Mesendoderm (in vitro differentiated cells): Measurements from ENCODE around the gene LRRTM4.

Experiments used
- DNase-seq: peaks from one replicate; pipeline ENCODE4 v3.0.0; 2013
- H2AK5ac ChIP-seq: 2 replicates; pipeline ENCODE4 v1.6.1; 2013; ENCODE audit warnings: low read length, inconsistent platforms
- H2BK120ac ChIP-seq: 2 replicates; pipeline ENCODE4 v1.6.1; 2013; ENCODE audit warnings: low read depth, mild to moderate bottlenecking, low read length, moderate library complexity, mixed read lengths
- H2BK15ac ChIP-seq: replicated peaks from 2 replicates; pipeline ENCODE4 v1.6.1; 2013; ENCODE audit warnings: low read depth, mild to moderate bottlenecking, moderate library complexity
- H2BK5ac ChIP-seq: 2 replicates; pipeline ENCODE4 v1.6.1; 2013; ENCODE audit warnings: low read length, inconsistent platforms
- H3K18ac ChIP-seq: 2 replicates; pipeline ENCODE4 v1.6.1; 2013; ENCODE audit warnings: mild to moderate bottlenecking, low read length, mixed read lengths
- H3K23ac ChIP-seq: one replicate; pipeline ENCODE4 v1.6.1; 2013; ENCODE audit warnings: low read length
- H3K27ac ChIP-seq: 2 replicates; pipeline ENCODE4 v1.5.1; 2013; ENCODE audit warnings: low read depth, mild to moderate bottlenecking, inconsistent platforms, low read length, moderate library complexity
- H3K27me3 ChIP-seq: 2 replicates; pipeline ENCODE4 v1.6.1; 2013; ENCODE audit warnings: low read length, control low read depth, mild to moderate bottlenecking, inconsistent platforms; ENCODE audit not compliant: insufficient read depth, poor library complexity
- H3K36me3 ChIP-seq: 2 replicates; pipeline ENCODE4 v1.6.1; 2013; ENCODE audit warnings: low read length, inconsistent platforms; ENCODE audit not compliant: control insufficient read depth, insufficient read depth
- H3K4ac ChIP-seq: one replicate; pipeline ENCODE4 v1.6.1; 2013; ENCODE audit warnings: low read depth, mild to moderate bottlenecking, low read length, moderate library complexity
- H3K4me1 ChIP-seq: 2 replicates; pipeline ENCODE4 v1.6.1; 2013; ENCODE audit warnings: low read depth, low read length, inconsistent platforms; ENCODE audit not compliant: control insufficient read depth
- H3K4me2 ChIP-seq: 2 replicates; pipeline ENCODE4 v1.6.1; 2013; ENCODE audit warnings: low read length
- H3K4me3 ChIP-seq: 2 replicates; pipeline ENCODE4 v1.5.1; 2013; ENCODE audit warnings: mild to moderate bottlenecking, low read length
- H3K56ac ChIP-seq: one replicate; pipeline ENCODE4 v1.6.1; 2013; ENCODE audit warnings: low read length
- H3K79me1 ChIP-seq: 2 replicates; pipeline ENCODE4 v1.6.1; 2013; ENCODE audit warnings: low read length, inconsistent platforms
- H3K79me2 ChIP-seq: 2 replicates; pipeline ENCODE4 v1.6.1; 2013; ENCODE audit warnings: mild to moderate bottlenecking, low read length; ENCODE audit not compliant: control insufficient read depth, insufficient read depth
- H3K9ac ChIP-seq: 2 replicates; pipeline ENCODE4 v1.6.1; 2013; ENCODE audit warnings: low read length, inconsistent platforms
- H4K5ac ChIP-seq: one replicate; pipeline ENCODE4 v1.6.1; 2013; ENCODE audit warnings: low read length
- H4K8ac ChIP-seq: one replicate; pipeline ENCODE4 v1.6.1; 2013; ENCODE audit warnings: low read depth, mild to moderate bottlenecking, control low read depth, low read length, moderate library complexity
- WGBS: extraction: QIAGEN DNeasy Blood & Tissue Kit; methylation state at CpG from one replicate; pipeline ENCODE4 v1.1.7; 2013; ENCODE audit warnings: low lambda C conversion rate, missing lambda C conversion rate; ENCODE audit not compliant: insufficient coverage; ENCODE audit errors: extremely low coverage; 5-methylcytosine and 5-hydroxymethylcytosine counted together

The LRRTM4 gene

DNA sequence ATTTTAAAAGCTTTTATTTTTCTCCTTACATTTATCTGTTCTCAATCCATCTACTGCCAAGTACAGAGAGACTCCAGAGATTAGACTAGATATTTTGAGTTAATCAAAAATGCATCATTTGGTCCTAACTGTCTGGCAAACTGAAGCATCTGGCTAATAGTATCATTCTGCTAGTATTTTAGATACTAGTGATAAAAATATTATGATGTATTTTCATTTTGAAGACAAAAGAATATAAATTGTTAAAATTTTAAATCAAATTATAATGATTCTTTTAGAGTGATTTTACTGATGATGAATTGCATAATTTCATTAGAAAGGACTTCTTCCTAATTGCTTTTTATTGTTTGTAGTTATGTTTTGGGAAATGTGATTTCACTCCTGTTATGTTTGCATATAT lies 584.0 kb downstream of the LRRTM4 start:
- Histone ChIP-seq H2BK15ac (no peak overlapping the region), H2BK5ac (no peak overlapping the region), H3K4ac (no peak overlapping the region), H3K4me1 (no peaks in the 10 kb centered on the region), H3K18ac (no peak overlapping the region), H3K4me2 (no peak overlapping the region), H2AK5ac (no peak overlapping the region), H3K79me1 (no peaks in the 10 kb centered on the region), H3K79me2 (no peaks in the 10 kb centered on the region), H3K9ac (no peak overlapping the region), H2BK120ac (no peak overlapping the region), H3K56ac (no peak overlapping the region), H4K5ac (no peak overlapping the region), H3K36me3 (no peaks in the 10 kb centered on the region), H3K23ac (no peak overlapping the region), H4K8ac (no peak overlapping the region), H3K4me3 (no peak overlapping the region), H3K27me3 (no peaks in the 10 kb centered on the region), H3K27ac (no peak overlapping the region)
- DNase-seq = no peak

GRCh38 chr2:76932550-76932949 lies 589.6 kb downstream of the LRRTM4 start:
- H3K79me2 ChIP-seq = no peaks in the 10 kb centered on the region
- H2BK15ac ChIP-seq = no peak overlapping the region
- no peak overlapping the region for H3K27ac ChIP-seq

DNA sequence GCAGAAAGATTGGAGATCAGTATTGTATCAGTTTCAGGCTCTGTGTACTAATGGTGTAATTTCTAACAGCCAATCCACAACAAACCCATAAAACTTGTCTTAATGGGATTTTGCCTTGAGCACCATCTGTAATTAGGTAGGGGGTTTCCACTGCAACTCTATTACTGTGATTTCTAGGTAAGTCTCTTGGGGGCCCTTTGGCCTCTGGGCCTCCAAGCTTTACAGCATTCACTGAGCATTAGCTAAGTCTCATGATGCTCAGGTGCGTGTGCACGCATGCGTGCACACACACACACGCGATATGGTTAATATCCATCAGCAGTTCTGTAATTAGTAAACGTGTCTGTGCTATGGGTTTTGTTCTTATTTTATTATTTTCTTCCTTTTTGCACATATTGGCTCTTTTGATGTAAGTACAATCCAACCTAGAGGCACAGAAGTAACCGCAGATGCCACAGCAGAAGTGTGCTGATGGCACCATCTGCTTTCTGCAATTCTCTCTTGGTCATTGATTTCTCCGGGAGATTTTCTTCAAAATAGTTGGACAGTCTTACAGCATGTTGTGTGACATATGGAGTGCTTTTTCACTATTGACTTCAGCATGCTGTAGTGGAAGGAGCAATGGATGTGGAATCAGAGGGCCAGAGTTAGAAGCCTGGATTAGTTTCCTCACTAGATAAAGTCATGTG lies 592.0 kb downstream of the LRRTM4 start:
- no peaks in the 10 kb centered on the region for H3K79me1 ChIP-seq

More at GRCh38 chr2:76932550-76932949, 589.6 kb downstream of the LRRTM4 start:
- Histone ChIP-seq H3K27me3 (no peaks in the 10 kb centered on the region), H3K4me1 (no peaks in the 10 kb centered on the region), H3K56ac (no peak overlapping the region), H2BK5ac (no peak overlapping the region), H3K4me2 (no peak overlapping the region), H3K4me3 (no peak overlapping the region), H2AK5ac (no peak overlapping the region), H3K4ac (no peak overlapping the region), H3K79me1 (no peaks in the 10 kb centered on the region), H4K5ac (no peak overlapping the region), H3K23ac (no peak overlapping the region), H4K8ac (no peak overlapping the region), H2BK120ac (no peak overlapping the region), H3K18ac (no peak overlapping the region), H3K36me3 (no peaks in the 10 kb centered on the region), H3K9ac (no peak overlapping the region)
- DNase-seq = no peak
- no CpG with 5 or more reads among the region's 2 CpGs for whole genome bisulfite sequencing

DNA sequence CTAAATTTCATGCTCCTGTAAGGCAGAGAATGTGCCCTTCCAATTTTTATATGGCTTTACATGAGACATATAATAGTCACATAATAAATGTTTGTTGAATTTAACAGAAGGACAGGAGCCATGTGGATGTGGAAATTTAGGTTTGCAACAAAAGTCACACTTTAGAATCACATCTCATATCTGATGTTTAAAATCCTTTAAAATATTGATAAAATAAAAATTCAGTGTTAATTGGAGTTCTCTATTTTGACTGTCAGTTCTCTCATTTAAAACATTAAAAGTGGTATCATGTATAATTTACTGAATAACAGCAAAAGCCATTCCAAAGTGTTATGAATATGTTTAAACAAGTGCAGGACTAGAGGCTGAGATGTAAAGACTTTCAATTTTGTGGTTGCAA lies 594.1 kb downstream of the LRRTM4 start:
- no peak for DNase-seq
- no peak overlapping the region for H3K4me3 ChIP-seq
- H3K4ac ChIP-seq = no peak overlapping the region
- H2BK5ac ChIP-seq = no peak overlapping the region
- no peak overlapping the region for H3K9ac ChIP-seq
- H2AK5ac ChIP-seq = no peak overlapping the region
- H4K5ac ChIP-seq = no peak overlapping the region
- no peak overlapping the region for H3K27ac ChIP-seq
- H3K4me2 ChIP-seq = no peak overlapping the region
- H3K79me2 ChIP-seq = no peaks in the 10 kb centered on the region
- no peak overlapping the region for H3K56ac ChIP-seq
- no peak overlapping the region for H2BK120ac ChIP-seq
- H3K18ac ChIP-seq = no peak overlapping the region
- H3K23ac ChIP-seq = no peak overlapping the region
- no peaks in the 10 kb centered on the region for H3K27me3 ChIP-seq
- no peak overlapping the region for H4K8ac ChIP-seq
- H3K36me3 ChIP-seq = no peaks in the 10 kb centered on the region
- H3K4me1 ChIP-seq = no peaks in the 10 kb centered on the region
- H3K79me1 ChIP-seq = no peaks in the 10 kb centered on the region
- H2BK15ac ChIP-seq = no peak overlapping the region

More for the DNA sequence above, 592.0 kb downstream of the LRRTM4 start:
- Histone ChIP-seq H3K9ac (no peak overlapping the region), H3K4me2 (no peak overlapping the region), H2BK15ac (no peak overlapping the region), H4K5ac (no peak overlapping the region), H3K27me3 (no peaks in the 10 kb centered on the region), H3K56ac (no peak overlapping the region), H4K8ac (no peak overlapping the region), H3K79me2 (no peaks in the 10 kb centered on the region), H3K4me1 (no peaks in the 10 kb centered on the region), H2BK120ac (no peak overlapping the region), H3K23ac (no peak overlapping the region), H2BK5ac (no peak overlapping the region), H3K18ac (no peak overlapping the region), H3K4me3 (no peak overlapping the region), H3K27ac (no peak overlapping the region), H3K36me3 (no peaks in the 10 kb centered on the region), H3K4ac (no peak overlapping the region), H2AK5ac (no peak overlapping the region)
- no peak for DNase-seq
- no CpG with 5 or more reads among the region's 8 CpGs for WGBS

- Histone ChIP-seq H4K5ac (no peak overlapping the region), H4K8ac (no peak overlapping the region), H2BK120ac (no peak overlapping the region), H3K4me1 (no peaks in the 10 kb centered on the region), H3K27ac (no peak overlapping the region), H2AK5ac (no peak overlapping the region), H3K79me1 (no peaks in the 10 kb centered on the region), H3K9ac (no peak overlapping the region), H3K4ac (no peak overlapping the region), H3K79me2 (no peaks in the 10 kb centered on the region), H3K36me3 (no peaks in the 10 kb centered on the region), H3K4me3 (no peak overlapping the region), H3K23ac (no peak overlapping the region), H3K4me2 (no peak overlapping the region), H2BK5ac (no peak overlapping the region), H3K56ac (no peak overlapping the region), H3K27me3 (no peaks in the 10 kb centered on the region), H2BK15ac (no peak overlapping the region), H3K18ac (no peak overlapping the region)
- no CpG with 5 or more reads among the region's 2 CpGs for WGBS
- no peak for DNase-seq
These were observed 601.2 kb downstream of the LRRTM4 start for GRCh38 chr2:76921006-76921405.

- Histone ChIP-seq H3K4me1 (no peaks in the 10 kb centered on the region), H2AK5ac (no peak overlapping the region), H3K4ac (no peak overlapping the region), H4K5ac (no peak overlapping the region), H3K18ac (no peak overlapping the region), H3K4me3 (no peak overlapping the region), H3K27ac (no peak overlapping the region), H2BK5ac (no peak overlapping the region), H3K36me3 (no peaks in the 10 kb centered on the region), H3K56ac (no peak overlapping the region), H3K9ac (no peak overlapping the region), H3K27me3 (no peaks in the 10 kb centered on the region), H3K79me2 (no peaks in the 10 kb centered on the region), H2BK15ac (no peak overlapping the region), H3K23ac (no peak overlapping the region), H2BK120ac (no peak overlapping the region), H3K4me2 (no peak overlapping the region), H4K8ac (no peak overlapping the region), H3K79me1 (no peaks in the 10 kb centered on the region)
- WGBS = no CpG with 5 or more reads among the region's 6 CpGs
- peak; percentile 5 for DNase-seq
These were observed 626.7 kb downstream of the LRRTM4 start for GRCh38 chr2:76895469-76895868.
